CD14-positive monocyte (primary cell): ENCODE results near the gene COL4A1. TPM values are rescaled to one million over a fixed set of nuclear protein-coding genes. Genes with fewer than 3 reads are reported as not detected.

Source experiments
- DNase-seq, 3 donors: peaks; one replicate each; pipeline ENCODE4 v3.0.0-alpha.2; 2011 to 2022
- H2AFZ ChIP-seq: 2 replicates; pipeline ENCODE4 v1.6.0; 2012; ENCODE audit warnings: mild to moderate bottlenecking, low read depth, low read length, inconsistent platforms; ENCODE audit not compliant: insufficient read depth, poor library complexity, severe bottlenecking
- H3K27ac ChIP-seq, 2 donors: 1 replicate in 1 of 2; 2 replicates in 1 of 2; pipeline ENCODE4 v1.5.1; 2012 to 2013; ENCODE audit warnings: low read length in 2 of 2, control low read depth in 1 of 2, inconsistent platforms in 1 of 2, low read depth in 1 of 2, mild to moderate bottlenecking in 1 of 2
- H3K27me3 ChIP-seq, 2 donors: one replicate each; pipeline versions ENCODE4 v1.6.0 to v1.6.1; 2011 to 2013; ENCODE audit warnings: low read length in 2 of 2; ENCODE audit not compliant: control insufficient read depth in 2 of 2, insufficient read depth in 2 of 2
- H3K36me3 ChIP-seq, 2 donors: replicated peaks in 1 of 2; 1 replicate in 1 of 2; 2 replicates in 1 of 2; pipeline versions ENCODE4 v1.5.1 to v1.6.1; 2012 to 2013; ENCODE audit warnings: low read length in 2 of 2, control low read depth in 1 of 2, inconsistent platforms in 1 of 2, mild to moderate bottlenecking in 1 of 2; ENCODE audit not compliant: insufficient read depth in 2 of 2, control insufficient read depth in 1 of 2
- H3K4me1 ChIP-seq, 2 donors: 1 replicate in 1 of 2; 2 replicates in 1 of 2; pipeline versions ENCODE4 v1.5.1 to v1.6.1; 2012 to 2013; ENCODE audit warnings: low read length in 2 of 2, control low read depth in 1 of 2, inconsistent platforms in 1 of 2, mild to moderate bottlenecking in 1 of 2, moderate library complexity in 1 of 2; ENCODE audit not compliant: insufficient read depth in 2 of 2, control insufficient read depth in 1 of 2
- H3K4me2 ChIP-seq: replicated peaks from 2 replicates; pipeline ENCODE3; 2012; ENCODE audit warnings: low read length, moderate library complexity, mild to moderate bottlenecking; ENCODE audit not compliant: poor library complexity, severe bottlenecking; ENCODE audit errors: extremely low read depth
- H3K4me3 ChIP-seq, 3 experiments: fragments of 200-600 bp in 1 of 3; sonication (generic) in 1 of 3; replicated peaks in 1 of 3; 1 replicate in 2 of 3; 2 replicates in 1 of 3; pipeline ENCODE4 v1.5.1; 2011 to 2013; ENCODE audit warnings: low read length in 3 of 3, mild to moderate bottlenecking in 3 of 3, control low read depth in 2 of 3, low read depth in 2 of 3, inconsistent platforms in 1 of 3, moderate library complexity in 1 of 3
- H3K79me2 ChIP-seq: 2 replicates; pipeline ENCODE4 v1.6.0; 2012; ENCODE audit warnings: mild to moderate bottlenecking, control low read depth, inconsistent platforms, low read length, moderate library complexity; ENCODE audit not compliant: insufficient read depth
- H3K9ac ChIP-seq: 2 replicates; pipeline ENCODE4 v1.6.0; 2017; ENCODE audit warnings: low read length, mild to moderate bottlenecking; ENCODE audit not compliant: insufficient read depth, poor library complexity, severe bottlenecking
- H3K9me3 ChIP-seq, 2 donors: replicated peaks in 1 of 2; 1 replicate in 1 of 2; 2 replicates in 1 of 2; pipeline versions ENCODE4 v1.5.1 to v1.6.1; 2012 to 2013; ENCODE audit warnings: low read length in 2 of 2, control low read depth in 1 of 2; ENCODE audit not compliant: control insufficient read depth in 1 of 2, insufficient read depth in 1 of 2
- H4K20me1 ChIP-seq: 2 replicates; pipeline ENCODE4 v1.6.0; 2012; ENCODE audit warnings: mild to moderate bottlenecking, low read length, control low read depth, moderate library complexity; ENCODE audit not compliant: insufficient read depth
- H3K27ac Mint-ChIP-seq, 7 donors: one replicate each; pipeline ENCODE4 v1.8.0; 2020; ENCODE audit warnings: mild to moderate bottlenecking in 7 of 7, mixed read lengths in 7 of 7, moderate library complexity in 6 of 7, inconsistent platforms in 2 of 7
- H3K27me3 Mint-ChIP-seq, 3 donors: one replicate each; pipeline ENCODE4 v1.8.0; 2021 to 2022; ENCODE audit warnings: low read depth in 3 of 3, mild to moderate bottlenecking in 3 of 3, mixed read lengths in 3 of 3, moderate library complexity in 3 of 3, inconsistent platforms in 1 of 3
- H3K36me3 Mint-ChIP-seq, 2 donors: one replicate each; pipeline ENCODE4 v1.8.0; 2020; ENCODE audit warnings: mixed read lengths in 2 of 2, inconsistent platforms in 1 of 2, mild to moderate bottlenecking in 1 of 2
- H3K4me1 Mint-ChIP-seq: one replicate; pipeline ENCODE4 v1.8.0; 2020; ENCODE audit warnings: mild to moderate bottlenecking, mixed read lengths
- H3K4me3 Mint-ChIP-seq, 2 donors: one replicate each; pipeline ENCODE4 v1.8.0; 2020; ENCODE audit warnings: mild to moderate bottlenecking in 2 of 2, mixed read lengths in 2 of 2, moderate library complexity in 1 of 2
- H3K9me3 Mint-ChIP-seq, 7 donors: one replicate each; pipeline ENCODE4 v1.8.0; 2020 to 2022; ENCODE audit warnings: mixed read lengths in 7 of 7, mild to moderate bottlenecking in 6 of 7, moderate library complexity in 6 of 7, inconsistent platforms in 2 of 7
- WGBS: methylation state at CpG from one replicate; pipeline ENCODE4 v1.1.5; 2013; ENCODE audit warnings: missing lambda C conversion rate; ENCODE audit not compliant: insufficient coverage; 5-methylcytosine and 5-hydroxymethylcytosine counted together
- intact Hi-C, 2 donors: fragments of 100-400 bp; cut with micrococcal nuclease; formaldehyde crosslinking; loops; one replicate each; pipeline versions ENCODE4 v1.15.0 to v1.15.1; 2023
- polyA plus RNA-seq, 3 donors: library from polyadenylated mRNA; depleted of rRNA in 1 of 3; unstranded in 2 of 3; stranded (reverse) in 1 of 3; fragments of 300-500 nt in 2 of 3; fragments of >200 nt in 1 of 3; fragmentation: Illumina TruSeq in 2 of 3; gene quantifications; 1 replicate in 2 of 3; 2 replicates in 1 of 3; pipeline ENCODE4 v1.2.3, GENCODE V29; 2012 to 2021
- TF ChIP-seq, protein P1 (sequence below): fragments of 200-600 bp; IDR thresholded peaks from one replicate; pipeline ENCODE4 v1.8.0; 2022; ENCODE audit warnings: antibody characterized with exemption, mild to moderate bottlenecking

Gene COL4A1
- polyA plus RNA-seq, 3 donors: 0.16 to 0.25 TPM; not detected in 1

DNA sequence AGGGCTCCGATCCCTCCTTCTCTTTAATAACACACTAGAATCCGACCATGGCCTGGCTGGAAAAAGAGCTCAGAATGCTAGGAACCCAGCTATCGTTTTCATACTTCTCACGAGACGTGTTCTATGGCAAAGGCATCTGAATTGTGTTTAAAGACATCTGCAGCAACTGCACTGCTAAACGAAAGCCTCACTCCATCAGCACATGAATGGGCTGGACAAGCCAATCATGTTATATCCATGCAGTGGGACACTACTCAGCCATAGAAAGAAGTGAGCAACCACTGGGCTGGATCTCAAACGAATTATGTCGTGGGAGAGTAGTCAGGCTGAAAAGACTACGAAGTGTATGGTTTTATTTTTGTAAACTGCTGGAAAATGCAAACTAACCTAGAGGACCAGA lies 136.1 kb downstream of the COL4A1 start:
- H3K4me3 Mint-ChIP-seq: no peak overlapping the region
- H3K27ac Mint-ChIP-seq: no peak overlapping the region
- Histone ChIP-seq H3K4me2 (no peak overlapping the region), H3K27ac (no peak overlapping the region), H3K4me3 (no peak overlapping the region), H3K4me1 (peaks cover 8 to 20% of the 10 kb centered on the region in 2 donors), H2AFZ (no peak overlapping the region), H3K27me3 (no peaks in the 10 kb centered on the region), H3K9me3 (peaks cover 22 to 29% of the 10 kb centered on the region in 2 donors), H3K9ac (no peak overlapping the region), H3K79me2 (no peaks in the 10 kb centered on the region), H4K20me1 (no peaks in the 10 kb centered on the region), H3K36me3 (no peaks in the 10 kb centered on the region)
- intact Hi-C loops: loop anchor here in 1 of 2 donors (10.0 kb wide), 1 partner anchor 46 kb away; no protein-coding TSS in a partner anchor
- peaks cover 8% of the 10 kb centered on the region for H3K4me1 Mint-ChIP-seq
- TF ChIP-seq, protein P1, sequence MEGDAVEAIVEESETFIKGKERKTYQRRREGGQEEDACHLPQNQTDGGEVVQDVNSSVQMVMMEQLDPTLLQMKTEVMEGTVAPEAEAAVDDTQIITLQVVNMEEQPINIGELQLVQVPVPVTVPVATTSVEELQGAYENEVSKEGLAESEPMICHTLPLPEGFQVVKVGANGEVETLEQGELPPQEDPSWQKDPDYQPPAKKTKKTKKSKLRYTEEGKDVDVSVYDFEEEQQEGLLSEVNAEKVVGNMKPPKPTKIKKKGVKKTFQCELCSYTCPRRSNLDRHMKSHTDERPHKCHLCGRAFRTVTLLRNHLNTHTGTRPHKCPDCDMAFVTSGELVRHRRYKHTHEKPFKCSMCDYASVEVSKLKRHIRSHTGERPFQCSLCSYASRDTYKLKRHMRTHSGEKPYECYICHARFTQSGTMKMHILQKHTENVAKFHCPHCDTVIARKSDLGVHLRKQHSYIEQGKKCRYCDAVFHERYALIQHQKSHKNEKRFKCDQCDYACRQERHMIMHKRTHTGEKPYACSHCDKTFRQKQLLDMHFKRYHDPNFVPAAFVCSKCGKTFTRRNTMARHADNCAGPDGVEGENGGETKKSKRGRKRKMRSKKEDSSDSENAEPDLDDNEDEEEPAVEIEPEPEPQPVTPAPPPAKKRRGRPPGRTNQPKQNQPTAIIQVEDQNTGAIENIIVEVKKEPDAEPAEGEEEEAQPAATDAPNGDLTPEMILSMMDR: no peak
- no peak for DNase-seq
- peaks cover 1 to 5% (median 4%) of the 10 kb centered on the region in 3 donors for H3K27me3 Mint-ChIP-seq
- H3K36me3 Mint-ChIP-seq: peaks cover 0 to 3% of the 10 kb centered on the region in 2 donors
- 85% methylated on average over 7 of the region's 9 CpGs for WGBS
- H3K9me3 Mint-ChIP-seq: peaks cover 13 to 32% (median 22%) of the 10 kb centered on the region in 7 donors

DNA sequence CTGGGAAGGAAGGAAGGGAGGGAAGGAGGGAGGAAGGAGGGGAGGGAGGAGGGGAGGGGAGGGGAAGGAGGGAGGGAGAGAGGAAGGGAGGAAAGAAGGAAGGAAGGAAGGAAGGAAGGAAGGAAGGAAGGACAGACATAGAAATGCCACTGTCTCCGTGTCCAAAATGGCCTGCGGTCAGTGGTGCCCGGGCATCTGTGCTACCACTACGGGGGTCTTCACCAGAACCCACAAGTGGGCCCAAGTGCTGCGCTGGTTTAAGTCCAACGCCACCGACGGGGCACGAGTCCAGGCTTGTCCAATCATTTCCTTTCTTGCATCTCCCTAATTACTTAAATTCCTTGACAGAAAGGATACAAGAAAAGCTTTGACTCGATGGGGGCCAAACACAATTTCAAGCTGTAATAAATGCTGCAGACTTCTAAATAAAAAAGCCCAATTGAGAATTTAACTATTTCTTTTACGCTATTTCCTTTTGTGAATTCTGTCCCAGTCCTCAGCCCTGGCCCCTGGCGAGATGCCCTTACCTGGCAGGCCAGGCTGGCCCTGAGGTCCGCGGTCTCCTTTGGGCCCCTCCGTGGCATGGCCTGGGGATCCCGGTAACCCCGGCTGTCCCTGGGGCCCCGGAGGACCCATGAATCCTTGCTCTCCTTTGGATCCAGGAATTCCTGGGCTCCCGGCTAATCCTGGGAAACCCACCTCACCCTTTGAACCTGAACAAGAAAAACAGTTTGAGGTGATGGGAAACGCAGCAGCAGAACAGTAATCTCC lies 136.8 kb downstream of the COL4A1 start:
- no peak overlapping the region for H3K27ac ChIP-seq
- Mint-ChIP-seq H3K4me1 (peaks cover 13% of the 10 kb centered on the region), H3K27ac (no peak overlapping the region), H3K4me3 (no peak overlapping the region), H3K36me3 (peaks cover 0 to 3% of the 10 kb centered on the region in 2 donors), H3K27me3 (peaks cover 1 to 5% (median 4%) of the 10 kb centered on the region in 3 donors), H3K9me3 (peaks cover 13 to 30% (median 20%) of the 10 kb centered on the region in 7 donors)
- no peaks in the 10 kb centered on the region for H3K36me3 ChIP-seq
- no peak overlapping the region for H3K4me2 ChIP-seq
- no peak overlapping the region for H3K9ac ChIP-seq
- H3K79me2 ChIP-seq: no peaks in the 10 kb centered on the region
- peaks cover 13 to 27% of the 10 kb centered on the region in 2 donors for H3K4me1 ChIP-seq
- no peak overlapping the region for H2AFZ ChIP-seq
- WGBS: 97% methylated on average over 15 of the region's 20 CpGs
- DNase-seq: no peak
- no peaks in the 10 kb centered on the region for H4K20me1 ChIP-seq
- peaks cover 22 to 29% of the 10 kb centered on the region in 2 donors for H3K9me3 ChIP-seq
- intact Hi-C loops: loop anchor here in 1 of 2 donors (10.0 kb wide), 1 partner anchor 45 kb away; no protein-coding TSS in a partner anchor
- no peaks in the 10 kb centered on the region for H3K27me3 ChIP-seq
- no peak overlapping the region for H3K4me3 ChIP-seq
- TF ChIP-seq, protein P1: no peak
